Frontal cortex (tissue), 4 donors: Measurements from ENCODE around the gene TPM1. TPM values are rescaled to one million over a fixed set of nuclear protein-coding genes. Genes with fewer than 3 reads are reported as not detected.

Experiments used
- DNase-seq, 2 donors: peaks; one replicate each; pipeline ENCODE4 v3.0.0; 2012; ENCODE audit warnings: low spot score in 2 of 2
- FAIRE-seq: peaks from 2 replicates; lab custom pipeline; 2012; peaks lifted over from hg19 to GRCh38; lab: Jason Lieb, UNC
- total RNA-seq: library from RNA; depleted of rRNA; stranded (reverse); fragments of >200 nt; gene quantifications from one replicate; pipeline ENCODE4 v1.2.3, GENCODE V29; 2014
- donor health status: control.
- donor health status: control.
- donor health status: control.

TPM1 gene
- total RNA-seq, 1 donor from 2014 or later = 88.5 TPM

DNA sequence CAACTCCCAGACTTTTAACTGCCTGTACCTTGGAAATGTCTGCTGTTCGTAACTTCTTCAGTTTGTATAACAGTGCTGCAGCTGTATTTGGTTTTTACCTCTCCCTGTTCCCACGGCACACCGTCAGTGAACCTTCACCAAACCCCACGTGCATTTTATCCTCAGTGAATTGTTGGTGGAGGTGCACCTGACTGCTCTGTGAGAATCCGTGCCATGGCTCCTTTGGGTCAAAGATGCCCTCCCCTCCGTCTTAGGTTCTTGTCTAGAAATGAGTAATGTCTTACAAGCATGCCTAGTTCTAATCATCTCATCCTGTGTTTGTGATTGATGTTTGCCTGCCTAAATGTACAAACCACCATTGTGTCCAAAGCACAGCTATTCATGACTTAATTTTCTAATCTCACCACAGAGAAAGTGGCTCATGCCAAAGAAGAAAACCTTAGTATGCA, 28.2 kb downstream of the TPM1 start:
- FAIRE-seq = no peak
- no peak for DNase-seq

DNA sequence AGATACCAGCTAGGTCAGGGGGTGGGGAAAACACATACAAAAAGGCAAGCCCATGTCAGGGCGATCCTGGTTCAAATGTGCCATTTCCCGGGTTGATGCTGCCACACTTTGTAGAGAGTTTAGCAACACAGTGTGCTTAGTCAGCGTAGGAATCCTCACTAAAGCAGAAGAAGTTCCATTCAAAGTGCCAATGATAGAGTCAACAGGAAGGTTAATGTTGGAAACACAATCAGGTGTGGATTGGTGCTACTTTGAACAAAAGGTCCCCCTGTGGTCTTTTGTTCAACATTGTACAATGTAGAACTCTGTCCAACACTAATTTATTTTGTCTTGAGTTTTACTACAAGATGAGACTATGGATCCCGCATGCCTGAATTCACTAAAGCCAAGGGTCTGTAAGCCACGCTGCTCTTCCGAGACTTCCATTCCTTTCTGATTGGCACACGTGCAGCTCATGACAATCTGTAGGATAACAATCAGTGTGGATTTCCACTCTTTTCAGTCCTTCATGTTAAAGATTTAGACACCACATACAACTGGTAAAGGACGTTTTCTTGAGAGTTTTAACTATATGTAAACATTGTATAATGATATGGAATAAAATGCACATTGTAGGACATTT, 28.9 kb downstream of the TPM1 start:
- FAIRE-seq (no peak), DNase-seq (no peak)

DNA sequence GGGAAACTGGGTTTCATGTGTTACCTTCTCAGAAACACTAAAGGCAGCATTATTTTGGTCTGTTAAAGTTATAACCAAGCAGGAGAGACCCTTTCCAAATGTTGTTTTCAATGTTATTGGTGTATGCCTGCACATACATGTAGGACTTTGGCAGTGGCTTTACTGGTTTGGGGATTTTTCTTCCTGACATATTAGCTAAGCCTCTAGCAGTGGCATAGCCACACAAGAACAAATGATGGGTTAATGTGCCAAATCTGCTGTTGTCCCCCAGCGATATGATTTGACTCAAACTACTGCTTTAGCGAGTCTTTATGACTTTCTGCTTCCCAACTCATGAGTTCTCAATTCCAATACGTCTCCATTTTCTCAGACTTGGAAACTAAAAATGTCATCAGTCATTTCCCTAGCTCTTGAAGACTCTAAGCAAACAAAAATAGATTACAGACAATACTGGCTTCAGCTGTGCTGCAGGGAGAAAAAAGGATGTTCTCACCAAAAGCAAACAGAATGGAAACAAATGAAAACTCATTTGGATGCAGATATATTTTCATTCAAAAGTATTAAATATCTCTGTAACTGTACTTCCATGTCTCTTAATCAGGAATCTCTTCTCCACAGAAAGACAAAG, 29.6 kb downstream of the TPM1 start:
- FAIRE-seq (no peak), DNase-seq (no peak)

DNA sequence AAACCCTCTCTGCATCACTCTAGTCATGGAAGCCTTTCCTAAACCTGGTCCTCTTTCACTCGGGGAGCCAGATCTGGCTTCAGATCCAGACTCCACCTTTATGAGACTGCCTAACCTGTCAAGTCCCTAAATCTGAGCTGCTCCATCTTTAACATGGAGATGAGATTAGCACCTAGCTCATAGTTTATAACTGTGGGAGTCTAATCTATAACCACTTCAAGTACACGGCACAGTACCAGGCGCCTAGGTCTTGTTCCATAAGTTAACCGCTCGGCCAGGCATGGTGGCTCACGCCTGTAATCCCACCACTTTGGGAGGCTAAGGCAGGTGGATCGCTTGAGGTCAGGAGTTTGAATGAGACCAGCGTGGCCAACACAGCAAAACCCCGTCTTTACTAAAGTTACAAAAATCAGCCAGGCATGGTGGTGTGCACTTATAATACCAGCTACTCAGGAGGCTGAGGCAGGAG, 30.3 kb downstream of the TPM1 start:
- FAIRE-seq = no peak
- DNase-seq = no peak

DNA sequence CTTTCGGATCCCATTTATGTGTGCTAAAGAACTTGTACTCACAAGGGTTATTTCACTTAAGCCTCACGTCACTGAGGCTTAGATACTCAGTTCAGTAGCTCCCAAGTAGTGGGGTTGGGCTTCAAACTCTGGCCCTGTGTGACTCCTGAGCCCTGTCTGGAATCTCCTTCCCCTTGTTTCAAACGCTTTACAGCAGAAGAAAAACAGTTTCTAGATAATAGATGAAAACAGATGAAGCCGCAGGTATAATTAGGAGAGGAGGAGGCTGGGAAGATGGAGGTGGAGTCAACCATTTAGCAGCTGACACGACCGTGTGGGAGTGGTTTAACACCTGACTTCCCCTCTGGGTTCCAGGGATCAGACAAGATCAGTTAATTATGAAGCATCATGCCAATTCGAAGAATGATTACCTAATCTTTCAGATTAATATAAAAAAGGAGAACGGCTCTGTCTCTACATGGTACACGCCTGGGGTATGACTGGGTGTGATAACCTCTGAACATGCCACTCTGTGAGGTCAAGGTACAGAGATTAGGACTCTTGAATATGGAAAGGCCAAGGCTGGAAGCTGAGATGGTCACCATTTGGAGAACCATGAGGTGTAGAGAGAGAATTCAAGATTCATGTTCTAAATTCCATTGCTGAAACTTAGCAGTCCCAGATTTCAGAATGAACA, 31.1 kb downstream of the TPM1 start:
- DNase-seq (no peak), FAIRE-seq (no peak)

DNA sequence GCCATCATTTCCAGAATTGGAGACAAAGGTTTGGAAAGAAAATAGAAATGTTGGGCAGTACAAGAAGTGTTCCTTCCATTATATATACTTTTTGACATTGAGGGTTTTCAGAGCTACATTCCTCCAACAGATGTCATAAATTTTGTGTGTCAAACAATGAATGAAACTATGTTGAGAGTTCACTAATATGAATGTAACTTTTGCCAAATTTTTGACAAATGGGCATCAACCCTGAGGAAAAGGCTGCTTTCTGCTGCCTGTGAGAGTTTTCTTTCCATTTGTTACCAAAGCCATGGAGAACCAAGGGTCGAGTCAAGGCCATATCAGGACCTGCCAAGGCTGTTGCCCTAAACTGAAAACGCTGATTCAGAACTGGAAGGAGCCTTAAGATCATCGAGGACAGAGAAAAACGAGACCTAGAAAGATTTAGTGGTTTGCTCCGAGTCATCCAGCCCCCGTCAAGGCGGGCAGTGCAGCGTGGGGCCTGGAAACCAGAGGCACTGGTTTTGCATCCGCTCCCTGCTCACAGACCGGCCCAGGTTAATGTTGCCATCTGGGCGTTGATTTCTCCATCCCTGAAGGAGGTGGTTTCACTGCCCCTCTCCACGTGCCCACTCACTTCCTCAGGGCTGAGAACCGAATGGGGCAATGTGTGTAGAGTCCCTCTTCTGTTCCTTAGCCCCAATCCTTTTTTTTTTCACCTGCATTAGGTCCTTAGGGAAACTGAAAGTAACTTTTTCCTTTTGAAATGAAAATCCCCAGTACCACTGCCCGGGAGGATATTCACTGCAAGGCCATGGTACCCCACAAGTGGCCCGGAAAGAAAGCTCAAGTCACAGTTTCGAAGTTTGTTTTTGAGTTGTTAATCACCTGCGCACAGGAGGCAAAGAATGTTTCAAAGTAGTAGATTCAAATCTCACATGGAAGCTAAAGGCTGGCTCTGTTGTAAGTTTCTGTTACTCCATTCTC, 32.8 kb downstream of the TPM1 start:
- FAIRE-seq = no peak

DNA sequence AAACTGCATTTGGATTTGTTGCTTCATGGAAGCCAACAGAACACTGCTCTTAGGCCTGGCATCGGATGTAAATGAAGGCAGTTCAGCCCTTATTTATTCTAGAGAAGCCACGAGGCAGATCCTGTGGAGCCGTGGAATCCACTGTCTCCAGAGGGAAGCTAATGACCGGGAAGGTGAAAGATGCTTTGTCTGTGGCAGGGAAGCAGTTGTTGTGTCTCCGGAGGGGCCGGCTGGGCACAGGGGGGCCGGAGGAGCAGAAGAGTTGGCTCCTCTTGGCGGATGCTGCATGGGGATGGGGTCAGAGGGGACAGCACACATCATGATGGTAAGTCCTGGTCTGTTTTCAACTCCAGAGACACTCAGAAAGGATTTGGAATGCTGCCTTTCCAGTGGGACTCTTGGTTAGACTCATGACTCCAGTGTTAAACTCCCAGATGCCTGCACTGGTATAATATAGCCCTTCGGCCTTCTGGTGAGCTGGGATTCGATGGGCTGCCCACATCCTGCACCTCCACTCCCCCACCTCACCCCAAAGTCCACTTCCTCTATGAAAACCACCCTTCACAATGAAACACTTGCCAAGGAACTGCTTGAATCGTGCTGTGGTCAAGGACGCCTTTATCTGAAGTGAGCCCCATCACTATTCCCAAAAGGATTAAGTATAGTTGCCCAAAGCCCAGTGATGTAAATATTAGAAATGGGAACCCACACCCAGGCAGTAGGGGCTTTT, 33.6 kb downstream of the TPM1 start:
- FAIRE-seq (no peak), DNase-seq (no peak)

More for the DNA sequence above, 32.8 kb downstream of the TPM1 start:
- DNase-seq = no peak

DNA sequence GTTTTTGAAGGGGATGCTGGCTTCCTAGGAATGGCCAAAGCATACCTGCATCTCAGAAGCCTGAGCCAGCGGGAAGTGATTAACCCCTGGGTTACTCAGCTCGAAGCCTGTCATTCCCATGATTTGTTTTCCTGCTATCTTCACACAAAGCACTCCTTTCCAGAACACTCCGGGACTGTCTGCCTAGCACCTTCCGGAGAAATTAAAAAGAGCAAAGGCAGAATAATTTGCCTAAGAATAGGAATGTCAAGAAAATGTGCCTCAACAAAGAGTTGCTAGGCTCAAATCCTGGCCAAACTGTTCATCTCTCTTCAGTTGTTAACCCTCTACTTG, 34.1 kb downstream of the TPM1 start:
- FAIRE-seq (no peak), DNase-seq (no peak)

DNA sequence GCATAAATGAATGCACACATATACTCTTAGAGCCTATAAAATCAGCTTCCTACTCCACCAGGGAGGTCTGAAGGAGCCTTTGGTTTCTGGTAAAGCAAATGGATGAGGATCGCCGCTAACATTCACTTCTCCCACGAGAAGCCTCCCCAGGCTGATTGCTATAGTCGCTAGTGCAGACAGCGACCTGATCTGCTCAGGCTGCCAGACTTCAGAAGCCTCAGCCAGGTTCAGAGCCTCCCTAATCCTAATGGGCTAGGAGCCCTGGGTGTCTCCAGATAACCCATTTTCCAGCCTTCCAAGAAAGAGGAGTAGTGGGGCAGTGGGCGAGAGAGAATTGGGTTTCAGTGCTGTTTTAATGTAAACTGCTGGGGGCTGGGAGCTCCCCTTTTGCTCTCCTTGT, 35.4 kb downstream of the TPM1 start:
- no peak for DNase-seq
- FAIRE-seq = no peak

DNA sequence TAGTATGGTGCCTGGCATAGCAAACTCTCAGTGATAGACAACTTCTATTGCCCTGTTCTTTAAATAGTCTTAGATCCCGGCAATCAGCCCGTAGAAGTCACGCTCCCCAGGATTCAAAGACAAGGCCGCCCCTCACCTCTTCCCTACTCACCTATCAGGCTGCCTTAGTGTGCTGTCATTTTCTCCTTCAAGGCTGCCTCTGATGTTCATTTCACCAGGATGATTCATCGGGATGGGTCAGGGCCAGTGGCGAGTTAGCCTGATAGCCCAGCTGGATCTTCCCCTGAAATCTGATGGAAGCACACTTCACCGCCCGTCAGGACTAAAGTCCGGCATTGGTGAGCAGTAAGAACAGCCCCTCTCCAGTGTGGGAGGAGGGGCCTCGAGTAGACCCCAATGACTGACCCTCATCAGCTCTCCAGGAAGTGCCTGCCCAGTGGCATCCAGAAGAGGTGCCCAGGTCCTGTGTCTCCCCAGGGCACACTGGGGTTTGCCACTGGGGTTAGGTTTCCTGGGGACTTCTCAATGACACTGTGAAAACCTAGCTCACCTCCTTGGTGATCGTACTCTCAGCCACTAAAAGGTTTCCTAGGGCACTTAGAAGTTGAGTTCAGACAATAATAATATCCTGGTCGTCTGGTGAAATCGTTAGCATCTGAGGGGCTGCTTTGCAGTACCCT, 37.5 kb downstream of the TPM1 start:
- DNase-seq (no peak), FAIRE-seq (no peak)

DNA sequence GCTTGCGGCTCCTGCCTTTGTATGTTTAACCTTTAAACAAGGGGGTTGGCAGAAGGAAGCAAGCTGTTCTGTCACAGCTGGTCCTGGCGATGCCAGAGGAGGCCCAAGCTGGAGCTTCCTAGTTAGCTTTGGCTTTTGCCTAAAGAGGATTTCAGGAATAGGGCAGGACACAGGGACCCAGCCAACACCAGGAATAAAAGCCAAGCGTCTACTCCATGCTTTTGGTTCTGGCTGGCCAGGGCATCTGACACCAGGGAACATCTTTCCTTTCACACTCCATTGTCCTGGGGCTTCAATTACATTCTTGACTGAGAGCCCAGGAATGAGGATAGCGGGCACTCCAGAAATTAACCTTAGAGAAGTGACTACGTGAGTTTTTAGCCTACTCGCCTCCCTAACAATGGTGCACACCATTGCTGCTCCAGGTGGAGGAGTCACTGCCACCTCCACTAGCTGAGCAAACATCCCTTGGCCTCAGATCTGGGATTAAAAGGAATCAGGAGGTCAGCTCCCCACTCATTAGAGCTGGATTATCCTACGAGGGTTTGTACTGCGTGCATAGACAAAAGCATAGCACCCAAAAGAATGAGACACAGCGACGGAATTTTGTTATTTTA, 38.2 kb downstream of the TPM1 start:
- DNase-seq (no peak), FAIRE-seq (no peak)

DNA sequence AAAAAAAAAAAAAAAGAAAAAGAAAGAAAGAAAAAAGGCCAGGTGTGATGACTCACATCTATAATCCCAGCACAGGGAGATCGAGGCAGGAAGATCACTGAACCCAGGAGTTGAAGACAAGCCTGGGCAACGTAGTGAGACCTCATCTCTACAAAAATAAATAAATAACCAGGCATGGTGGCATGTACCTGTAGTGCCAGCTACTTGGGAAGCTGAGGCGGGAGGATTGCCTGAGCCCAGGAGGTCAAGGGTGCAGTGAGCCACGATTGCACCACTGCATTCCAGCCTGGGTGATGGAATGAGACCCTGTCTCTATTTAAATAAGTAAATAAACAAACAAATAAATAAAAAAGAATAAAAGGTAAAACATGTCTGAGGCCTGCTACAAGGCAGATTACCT, 39.8 kb downstream of the TPM1 start:
- FAIRE-seq (no peak), DNase-seq (no peak)

DNA sequence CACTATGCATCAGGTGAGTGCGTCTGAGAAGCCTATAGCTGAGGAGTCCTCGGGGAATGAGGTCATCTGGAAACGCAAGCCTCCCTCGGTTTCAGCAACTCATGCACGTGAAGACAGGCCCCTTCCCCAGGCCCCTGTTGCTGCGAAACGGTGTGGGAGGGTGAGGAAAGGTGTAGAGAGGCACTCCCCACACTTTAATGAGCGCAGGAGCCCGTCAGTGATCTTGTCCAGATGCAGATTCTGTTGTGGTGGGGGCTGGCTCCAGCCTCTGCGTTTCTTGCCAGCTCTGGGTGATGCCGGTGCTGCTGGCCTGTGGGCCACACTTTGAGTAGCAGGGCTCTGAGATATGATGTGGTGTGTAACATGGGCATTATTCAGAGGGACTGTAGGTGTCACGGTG, 40.5 kb downstream of the TPM1 start:
- no peak for DNase-seq
- FAIRE-seq = no peak

DNA sequence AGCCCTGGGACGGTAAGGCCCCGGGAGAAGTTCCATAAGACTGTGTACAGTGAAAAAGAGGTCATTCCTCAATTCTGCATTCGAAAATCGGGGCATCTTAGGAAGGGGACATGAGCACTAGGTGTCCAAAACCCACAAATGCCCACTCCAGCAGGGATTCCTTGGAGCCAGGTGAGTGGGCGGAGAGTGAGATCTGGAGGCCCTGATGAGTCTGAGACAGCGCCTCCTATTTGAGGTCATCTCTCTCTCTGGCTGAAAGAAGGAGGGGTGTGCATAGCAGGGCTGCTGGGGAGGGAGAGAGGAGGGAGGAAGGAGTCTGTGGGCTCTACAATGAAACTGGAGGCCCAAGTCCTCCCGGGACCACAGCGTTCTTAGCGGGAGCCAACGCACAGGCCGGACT, 41.0 kb downstream of the TPM1 start:
- DNase-seq (no peak), FAIRE-seq (no peak)

DNA sequence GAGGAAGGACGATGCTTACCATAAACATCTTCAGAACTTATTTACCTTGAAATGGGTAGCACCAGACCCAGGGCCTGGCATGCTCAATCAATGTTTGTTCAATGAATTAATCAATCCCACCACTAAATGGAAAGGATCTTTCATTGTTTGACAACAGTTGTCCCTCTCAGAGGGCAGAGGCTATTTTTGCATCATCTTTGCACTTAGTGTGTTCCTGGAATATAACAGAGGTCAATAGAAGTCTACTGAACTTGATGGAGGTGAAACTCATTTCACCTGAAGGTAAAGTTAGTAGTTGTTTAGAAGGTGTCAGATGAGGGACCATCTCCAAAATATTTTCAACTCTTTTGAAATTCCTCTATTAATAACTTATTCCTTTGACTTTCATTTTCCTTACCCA, 42.3 kb downstream of the TPM1 start:
- no peak for FAIRE-seq
- no peak for DNase-seq

DNA sequence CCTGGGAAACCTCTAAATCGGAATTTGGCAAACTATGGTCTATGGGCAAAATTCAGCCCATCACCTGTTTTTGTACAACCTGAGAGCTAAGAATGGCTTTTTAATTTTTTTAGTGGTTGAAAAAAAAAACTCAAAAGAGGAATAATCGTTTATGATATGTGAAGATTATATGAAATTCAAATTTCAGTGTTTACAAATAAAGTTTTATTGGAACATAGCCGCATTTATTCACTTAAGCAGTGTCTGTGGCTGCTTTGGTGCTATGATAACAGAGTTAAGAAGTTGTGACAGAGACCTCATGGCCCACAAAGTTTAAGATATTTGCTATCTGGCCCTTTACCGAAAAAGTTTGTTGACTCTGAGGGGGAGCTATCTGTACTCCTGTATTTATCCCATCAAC, 42.7 kb downstream of the TPM1 start:
- FAIRE-seq (no peak), DNase-seq (no peak)

DNA sequence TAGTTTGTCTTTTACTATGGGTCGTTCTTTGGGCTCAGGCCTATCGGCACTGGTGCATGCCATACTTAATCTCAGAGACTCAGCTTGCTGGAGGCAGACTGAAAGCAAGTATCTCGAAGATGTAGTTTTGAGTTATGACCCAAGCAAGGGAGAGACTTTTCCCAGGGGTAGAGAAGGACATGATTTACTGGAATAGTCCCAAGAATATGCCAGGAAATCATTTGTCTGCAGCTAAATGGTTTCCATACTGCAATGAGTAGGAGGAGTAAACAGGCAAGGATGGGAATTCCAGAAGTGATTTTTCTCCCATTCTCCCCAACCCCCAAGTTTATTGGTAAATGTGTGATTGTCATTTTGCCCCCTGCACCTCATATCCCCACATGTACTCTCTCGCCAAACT, 43.7 kb downstream of the TPM1 start:
- DNase-seq = no peak
- FAIRE-seq = no peak

DNA sequence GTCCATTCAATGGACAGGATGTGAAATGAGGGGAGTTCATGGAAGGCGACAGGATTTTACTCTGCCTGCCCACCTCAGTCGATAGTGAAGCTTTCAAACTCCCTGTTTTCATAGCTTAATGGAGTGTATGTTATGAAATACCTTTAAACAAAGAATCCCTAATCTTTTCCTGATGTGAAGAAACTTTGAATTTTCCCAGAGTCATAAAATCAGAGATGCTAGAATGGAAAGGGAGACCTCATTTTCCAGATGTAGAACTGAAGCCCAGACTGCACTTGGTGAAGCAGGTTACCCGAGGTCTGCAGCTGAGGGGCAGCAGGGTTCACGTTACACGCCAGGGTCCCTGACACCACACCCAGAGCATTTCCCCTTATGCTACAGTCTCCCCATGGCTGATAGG, 44.4 kb downstream of the TPM1 start:
- FAIRE-seq = no peak

More for the DNA sequence above, 44.4 kb downstream of the TPM1 start:
- no peak for DNase-seq
